DND-41 (cell line): ENCODE data around the gene GUF1.

Experiments
- ATAC-seq: fragments of 200-7000 bp; cut with Tn5 transposase; 3 replicates; pipeline ENCODE4 v1.9.1; 2021; ENCODE audit warnings: low read depth; ENCODE audit not compliant: insufficient read depth
- DNase-seq: peaks from one replicate; pipeline ENCODE4 v3.0.0-alpha.2; 2020
- H2AFZ ChIP-seq: 2 replicates; pipeline ENCODE4 v1.6.0; 2012; ENCODE audit warnings: low read depth, low read length
- H3K27ac ChIP-seq: 2 replicates; pipeline ENCODE4 v1.5.1; 2012; ENCODE audit warnings: low read length, inconsistent platforms
- H3K27me3 ChIP-seq: fragments of 200-600 bp; sonication (generic); 2 replicates; pipeline ENCODE4 v1.6.0; 2012; ENCODE audit warnings: low read length, mild to moderate bottlenecking, inconsistent platforms; ENCODE audit not compliant: insufficient read depth, poor library complexity
- H3K36me3 ChIP-seq: 2 replicates; pipeline ENCODE4 v1.5.1; 2012; ENCODE audit warnings: low read length, inconsistent platforms; ENCODE audit not compliant: insufficient read depth
- H3K4me1 ChIP-seq: 2 replicates; pipeline ENCODE4 v1.5.1; 2012; ENCODE audit warnings: mild to moderate bottlenecking, low read length; ENCODE audit not compliant: insufficient read depth
- H3K4me2 ChIP-seq: 2 replicates; pipeline ENCODE4 v1.6.0; 2012; ENCODE audit warnings: mild to moderate bottlenecking, moderate library complexity, low read length, inconsistent platforms; ENCODE audit not compliant: insufficient read depth
- H3K4me3 ChIP-seq, 2 experiments: fragments of 200-600 bp in 1 of 2; shearing (Covaris generic) in 1 of 2; 2 replicates each; pipeline ENCODE4 v1.5.1; 2012 to 2016; ENCODE audit warnings: inconsistent platforms in 2 of 2, low read length in 2 of 2, mild to moderate bottlenecking in 2 of 2, low read depth in 1 of 2, moderate library complexity in 1 of 2
- H3K79me2 ChIP-seq: 2 replicates; pipeline ENCODE4 v1.6.0; 2012; ENCODE audit warnings: low read length, inconsistent platforms; ENCODE audit not compliant: insufficient read depth
- H3K9ac ChIP-seq: 2 replicates; pipeline ENCODE4 v1.6.0; 2012; ENCODE audit warnings: low read depth, mild to moderate bottlenecking, inconsistent platforms, low read length, moderate library complexity
- H3K9me3 ChIP-seq: 2 replicates; pipeline ENCODE4 v1.5.1; 2012; ENCODE audit warnings: low read length, moderate library complexity, mild to moderate bottlenecking, inconsistent platforms; ENCODE audit not compliant: insufficient read depth, severe bottlenecking
- H4K20me1 ChIP-seq: 2 replicates; pipeline ENCODE4 v1.6.0; 2012; ENCODE audit warnings: low read length; ENCODE audit not compliant: insufficient read depth
- EZH2 ChIP-seq: IDR thresholded peaks from 3 replicates; pipeline ENCODE4 v1.6.1; 2012; ENCODE audit warnings: borderline replicate concordance, low read depth, mild to moderate bottlenecking, moderate library complexity, low read length, inconsistent platforms; ENCODE audit not compliant: severe bottlenecking
- TF ChIP-seq, protein P1 (sequence below): IDR thresholded peaks from 2 replicates; pipeline ENCODE4 v1.5.1; 2012; ENCODE audit warnings: borderline replicate concordance, low read length, moderate library complexity, mild to moderate bottlenecking; ENCODE audit not compliant: poor library complexity, severe bottlenecking; ENCODE audit errors: extremely low read depth

GUF1 gene

DNA sequence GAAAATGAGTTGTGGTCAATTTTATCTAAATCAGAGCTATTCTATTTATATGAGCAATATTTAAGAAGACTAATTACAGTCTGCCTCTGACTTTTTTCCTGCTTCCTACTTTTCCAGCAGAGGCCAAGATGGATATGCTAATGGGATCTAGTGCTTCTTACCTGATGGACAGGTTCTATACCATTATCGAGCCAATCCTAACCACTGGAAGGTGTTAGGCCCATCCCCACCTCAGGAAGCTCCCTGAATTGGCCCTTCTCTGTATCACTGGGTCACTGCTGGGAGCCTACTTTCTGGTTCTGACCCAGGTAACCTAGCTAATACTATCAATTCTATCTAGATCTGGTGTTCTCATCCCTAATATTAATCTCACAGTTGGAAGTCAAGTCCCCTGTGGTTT is 26.2 kb upstream of the GUF1 start:
- Histone ChIP-seq H3K9me3 (no peaks in the 10 kb centered on the region), H3K27ac (no peak overlapping the region), H2AFZ (no peak overlapping the region), H3K4me2 (no peak overlapping the region), H3K79me2 (no peaks in the 10 kb centered on the region), H3K27me3 (no peaks in the 10 kb centered on the region), H3K4me3 (no peak overlapping the region), H3K36me3 (no peaks in the 10 kb centered on the region), H3K9ac (no peak overlapping the region), H3K4me1 (no peaks in the 10 kb centered on the region), H4K20me1 (no peaks in the 10 kb centered on the region)
- ATAC-seq: no peak
- no peak for DNase-seq
- TF ChIP-seq, protein P1, sequence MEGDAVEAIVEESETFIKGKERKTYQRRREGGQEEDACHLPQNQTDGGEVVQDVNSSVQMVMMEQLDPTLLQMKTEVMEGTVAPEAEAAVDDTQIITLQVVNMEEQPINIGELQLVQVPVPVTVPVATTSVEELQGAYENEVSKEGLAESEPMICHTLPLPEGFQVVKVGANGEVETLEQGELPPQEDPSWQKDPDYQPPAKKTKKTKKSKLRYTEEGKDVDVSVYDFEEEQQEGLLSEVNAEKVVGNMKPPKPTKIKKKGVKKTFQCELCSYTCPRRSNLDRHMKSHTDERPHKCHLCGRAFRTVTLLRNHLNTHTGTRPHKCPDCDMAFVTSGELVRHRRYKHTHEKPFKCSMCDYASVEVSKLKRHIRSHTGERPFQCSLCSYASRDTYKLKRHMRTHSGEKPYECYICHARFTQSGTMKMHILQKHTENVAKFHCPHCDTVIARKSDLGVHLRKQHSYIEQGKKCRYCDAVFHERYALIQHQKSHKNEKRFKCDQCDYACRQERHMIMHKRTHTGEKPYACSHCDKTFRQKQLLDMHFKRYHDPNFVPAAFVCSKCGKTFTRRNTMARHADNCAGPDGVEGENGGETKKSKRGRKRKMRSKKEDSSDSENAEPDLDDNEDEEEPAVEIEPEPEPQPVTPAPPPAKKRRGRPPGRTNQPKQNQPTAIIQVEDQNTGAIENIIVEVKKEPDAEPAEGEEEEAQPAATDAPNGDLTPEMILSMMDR: no peak
- TF ChIP-seq EZH2: no peak

DNA sequence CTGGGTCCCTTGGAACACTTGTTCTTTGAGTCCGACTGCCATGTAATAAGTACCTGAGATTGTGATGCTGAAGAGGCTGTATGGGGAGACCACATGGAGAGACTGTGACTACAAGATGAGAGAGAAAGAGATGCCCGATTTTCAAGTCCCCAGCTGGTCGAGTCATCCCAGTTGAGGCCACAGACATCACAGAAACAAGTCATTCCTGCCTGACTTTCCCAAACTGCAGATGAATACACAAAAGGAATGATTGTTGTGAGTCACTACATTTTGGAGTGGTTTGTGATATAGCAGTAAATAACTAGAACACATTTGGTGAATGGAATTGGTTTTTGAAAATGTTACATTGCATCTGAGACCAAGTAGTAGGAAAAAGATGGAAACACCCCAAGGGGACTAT is 17.8 kb upstream of the GUF1 start:
- Histone ChIP-seq H3K36me3 (no peaks in the 10 kb centered on the region), H3K4me2 (no peak overlapping the region), H3K79me2 (no peaks in the 10 kb centered on the region), H3K4me3 (no peak overlapping the region), H3K4me1 (no peaks in the 10 kb centered on the region), H4K20me1 (no peaks in the 10 kb centered on the region), H3K9ac (no peak overlapping the region), H3K27ac (no peak overlapping the region), H3K27me3 (no peaks in the 10 kb centered on the region), H3K9me3 (no peaks in the 10 kb centered on the region), H2AFZ (no peak overlapping the region)
- ATAC-seq (no peak), DNase-seq (no peak)
- TF ChIP-seq, protein P1: no peak
- no peak for TF ChIP-seq EZH2

DNA sequence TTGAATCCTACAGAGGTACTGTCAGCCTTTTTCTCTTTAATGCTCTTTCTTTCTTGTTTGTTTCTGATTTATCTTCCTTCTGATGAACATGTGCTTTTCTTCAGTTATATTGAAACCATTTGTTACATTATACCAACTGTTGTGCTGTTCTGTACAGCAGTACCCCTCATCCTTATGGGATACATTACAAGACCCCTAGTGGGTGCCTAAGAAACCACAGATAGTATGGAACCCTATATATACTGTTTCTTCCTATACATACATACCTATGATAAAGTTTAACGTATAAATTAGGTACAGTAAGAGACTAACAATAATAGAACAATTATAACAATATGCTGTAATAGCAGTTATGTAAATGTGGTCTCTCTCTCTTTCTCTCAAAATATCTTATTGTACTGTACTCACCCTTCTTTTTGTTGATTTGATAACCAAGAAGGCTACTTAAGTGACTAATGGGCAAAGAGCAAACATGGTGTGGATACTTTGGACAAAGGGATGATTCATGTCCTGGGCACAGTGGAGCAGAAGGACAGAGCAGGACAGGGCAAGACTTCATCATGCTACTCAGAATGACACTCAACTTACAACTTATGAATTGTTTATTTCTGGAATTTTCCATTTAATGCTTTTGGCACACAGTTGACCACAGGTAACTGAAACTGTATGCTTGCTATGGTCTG is 16.1 kb upstream of the GUF1 start:
- Histone ChIP-seq H3K4me2 (no peak overlapping the region), H2AFZ (no peak overlapping the region), H3K27me3 (no peaks in the 10 kb centered on the region), H4K20me1 (no peaks in the 10 kb centered on the region), H3K27ac (no peak overlapping the region), H3K36me3 (no peaks in the 10 kb centered on the region), H3K4me3 (no peak overlapping the region), H3K9me3 (no peaks in the 10 kb centered on the region), H3K79me2 (no peaks in the 10 kb centered on the region), H3K4me1 (no peaks in the 10 kb centered on the region), H3K9ac (no peak overlapping the region)
- ATAC-seq (no peak), DNase-seq (no peak)
- TF ChIP-seq, protein P1: no peak
- no peak for TF ChIP-seq EZH2
